NCI-H510A treated with DMSO at 0.1 percent for 48 hours (cell line): ENCODE data around the gene TINAGL1.
"Not testable (repeated sequence)": the region's sequence is repeated elsewhere in the genome, so short reads cannot be mapped to it uniquely, and the experiment has no call there.

Experiments
- DNase-seq: peaks from one replicate; lab custom pipeline; 2025; lab: John Stamatoyannopoulos, UW

The TINAGL1 gene

GRCh38 chr1:31583995-31584868, 7.9 kb downstream of the TINAGL1 start:
- no peak for DNase-seq

- DNase-seq = no peak
Measured at GRCh38 chr1:31584869-31585735, 8.8 kb downstream of the TINAGL1 start.

- DNase-seq = no peak
Measured at GRCh38 chr1:31585736-31586365, 9.5 kb downstream of the TINAGL1 start.

- no peak for DNase-seq
Measured at GRCh38 chr1:31586376-31587327, 10.3 kb downstream of the TINAGL1 start.

DNA sequence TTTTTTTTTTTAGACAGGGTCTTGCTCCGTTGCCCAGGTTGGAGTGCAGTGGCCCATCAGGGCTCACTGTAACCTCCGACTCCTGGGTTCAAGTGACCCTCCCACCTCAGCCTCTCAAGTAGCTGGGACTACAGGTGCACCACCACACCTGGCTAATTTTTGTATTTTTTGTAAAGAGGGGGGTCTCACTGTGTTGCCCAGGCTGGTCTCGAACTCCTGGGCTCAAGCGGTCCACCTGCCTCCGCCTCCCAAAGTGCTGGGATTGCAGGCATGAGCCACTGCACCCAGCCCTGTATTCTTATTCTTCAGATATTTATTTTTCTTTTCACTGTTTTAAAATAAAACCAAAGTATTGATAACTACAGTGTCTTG, 11.0 kb downstream of the TINAGL1 start:
- DNase-seq = not testable (repeated sequence)

DNA sequence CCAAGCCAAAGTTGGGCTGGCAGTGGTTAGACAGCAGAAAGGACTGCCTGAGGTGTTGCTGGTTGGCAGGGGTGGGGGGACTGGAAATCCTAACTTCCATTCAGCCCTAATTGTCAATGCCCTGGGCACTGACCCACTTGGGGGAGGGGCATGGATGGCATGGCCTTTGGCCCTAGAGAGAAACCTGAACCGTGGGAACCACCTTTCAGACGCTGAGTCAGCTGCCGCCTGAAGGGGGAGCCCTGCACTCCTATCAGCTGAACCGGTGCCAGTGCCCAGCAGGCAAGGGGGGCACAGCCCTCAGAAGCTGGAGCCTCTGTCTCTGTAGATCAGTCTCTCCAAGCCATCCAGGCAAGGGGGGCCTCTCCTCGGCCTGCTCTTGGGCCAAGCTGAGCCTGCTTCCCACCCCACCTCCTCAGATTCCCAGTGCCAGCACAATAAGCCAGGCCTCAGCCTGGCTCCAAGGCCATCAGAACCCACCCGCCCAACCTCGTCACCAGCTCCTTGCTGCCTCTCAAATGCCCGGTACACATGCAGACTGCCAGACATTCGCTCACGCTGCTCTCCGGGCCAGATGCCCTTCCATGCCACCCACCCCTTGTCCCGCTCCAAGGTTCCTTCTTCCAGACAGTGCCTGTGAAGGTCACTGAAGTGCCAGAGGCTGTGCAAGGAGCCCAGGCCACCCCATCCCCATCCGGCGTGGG, 11.6 kb downstream of the TINAGL1 start:
- DNase-seq = peak; percentile 12

GRCh38 chr1:31588751-31589515, 12.6 kb downstream of the TINAGL1 start:
- no peak for DNase-seq

DNA sequence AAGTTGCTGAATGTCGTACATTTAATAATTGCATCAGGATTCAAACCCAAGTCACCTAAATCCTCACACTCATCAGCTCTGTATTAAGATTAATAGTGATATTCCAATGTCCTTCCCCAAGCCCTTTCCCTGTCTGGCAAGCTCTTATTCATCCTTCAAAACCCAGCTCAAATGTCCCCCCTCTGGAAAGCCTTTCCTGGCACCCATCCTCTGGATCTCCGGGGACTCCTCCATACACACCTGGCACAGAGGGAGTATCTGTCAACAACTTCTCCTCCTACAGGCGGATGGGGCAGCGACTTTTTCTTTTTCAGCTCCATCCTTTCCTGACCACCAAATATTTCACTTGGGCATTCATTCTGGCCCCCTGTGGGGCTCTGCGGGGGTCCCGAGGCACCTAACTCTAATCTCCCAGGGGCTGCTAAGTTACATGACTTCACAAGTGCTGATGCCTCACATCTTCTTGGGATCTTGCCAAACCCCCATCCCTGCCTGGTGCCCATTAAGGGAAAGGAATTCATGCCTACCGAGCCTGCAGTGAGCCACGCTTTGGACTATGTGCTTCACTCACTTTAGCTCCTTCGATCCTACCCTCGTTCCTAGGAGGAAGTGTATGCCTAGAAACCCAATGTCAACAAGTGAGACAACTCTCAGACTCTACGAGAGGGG, 15.2 kb downstream of the TINAGL1 start:
- no peak for DNase-seq

DNA sequence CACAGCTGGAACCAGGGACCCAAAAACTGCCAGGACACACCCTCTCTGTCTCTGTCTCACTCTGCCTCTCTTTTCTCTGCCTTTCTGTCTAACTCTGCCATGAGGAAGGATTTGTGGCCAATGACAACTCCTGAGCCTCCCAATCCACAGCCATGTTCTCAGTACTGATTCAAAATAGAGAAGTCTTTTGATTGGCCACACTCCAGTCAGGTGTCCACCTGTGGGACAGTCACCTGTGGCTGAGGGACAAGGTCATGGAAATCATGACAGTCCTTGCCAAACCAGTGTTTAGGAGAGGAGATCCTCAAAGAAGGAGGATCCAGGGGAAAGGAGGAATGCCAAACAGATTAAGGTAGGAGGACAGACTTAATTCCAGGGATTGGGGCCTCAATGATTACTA, 15.8 kb downstream of the TINAGL1 start:
- DNase-seq = no peak

- DNase-seq = no peak
Measured at GRCh38 chr1:31593136-31593665, 16.9 kb downstream of the TINAGL1 start.

GRCh38 chr1:31593770-31594632, 17.7 kb downstream of the TINAGL1 start:
- peak; percentile 39 for DNase-seq

DNA sequence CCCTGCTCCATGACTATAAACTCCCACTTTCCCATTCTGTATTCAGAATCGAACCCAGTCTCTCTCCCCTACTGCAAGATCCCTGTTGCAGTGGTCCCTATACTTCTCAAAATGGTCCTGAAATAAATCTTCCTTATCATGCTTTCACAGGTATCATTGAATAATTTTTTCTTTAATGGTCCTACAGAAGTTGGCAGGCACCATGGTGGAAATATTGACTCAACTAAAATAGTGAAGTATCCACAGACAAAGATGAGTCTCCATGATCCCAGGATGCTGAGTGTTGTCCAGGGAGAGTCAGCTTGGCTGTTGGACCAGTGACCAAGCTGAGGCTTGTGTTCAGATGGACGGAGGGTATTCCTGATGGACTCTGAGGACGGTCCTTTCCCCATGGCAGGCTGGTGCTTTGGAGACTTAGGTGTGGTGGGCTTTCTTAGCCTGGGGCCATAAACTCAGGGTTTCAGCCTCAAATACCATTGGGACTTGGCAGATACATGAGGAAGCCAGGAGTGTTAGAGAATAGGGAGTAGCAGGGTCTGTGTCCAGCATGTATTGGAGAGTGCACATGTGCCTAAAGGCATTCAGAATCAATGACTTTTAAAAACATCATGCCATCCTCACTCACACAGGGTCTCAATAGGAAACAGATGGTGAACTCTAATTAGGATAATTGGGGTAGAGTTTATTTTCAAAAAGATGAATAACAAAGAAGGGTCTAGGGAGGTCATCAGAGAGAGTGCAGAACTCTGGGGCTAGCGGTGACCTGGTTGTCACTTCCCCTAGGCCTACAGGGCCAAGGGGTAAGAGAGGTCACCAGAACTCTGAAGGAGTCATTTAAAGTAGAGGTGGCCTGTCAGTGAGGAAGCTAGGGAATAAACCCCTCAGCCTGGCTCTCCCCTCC, 19.8 kb downstream of the TINAGL1 start:
- no peak for DNase-seq

GRCh38 chr1:31596737-31597097, 20.4 kb downstream of the TINAGL1 start:
- DNase-seq = no peak

DNA sequence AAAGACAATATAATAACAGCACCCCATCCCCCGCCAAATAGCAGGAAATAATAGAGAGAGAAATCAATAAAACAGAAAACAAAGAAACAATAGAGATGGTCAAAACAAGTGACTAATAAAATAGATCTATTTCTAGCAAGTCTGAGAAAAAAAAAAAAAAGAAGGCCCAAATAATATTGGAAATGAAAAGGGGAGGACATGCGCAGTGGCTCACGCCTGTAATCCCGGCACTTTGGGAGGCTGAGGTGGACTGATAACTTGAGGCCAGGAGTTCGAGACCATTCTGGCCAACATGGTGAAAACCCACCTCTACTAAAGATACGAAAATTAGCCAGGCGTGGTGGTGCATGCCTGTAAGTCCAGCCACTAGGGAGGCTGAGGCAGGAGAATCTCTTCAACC, 22.7 kb downstream of the TINAGL1 start:
- no peak for DNase-seq

GRCh38 chr1:31600641-31601040, 24.3 kb downstream of the TINAGL1 start:
- DNase-seq = no peak

GRCh38 chr1:31602081-31602480, 25.8 kb downstream of the TINAGL1 start:
- no peak for DNase-seq

- DNase-seq = no peak
Measured at GRCh38 chr1:31605908-31606427, 29.7 kb downstream of the TINAGL1 start.
